Trophoblast cell (in vitro differentiated cells and primary cell): ENCODE results near the gene SLC38A11.

Source experiments
- DNase-seq, 2 donors: peaks; one replicate each; pipeline ENCODE4 v3.0.0-alpha.2; 2016
- H2AFZ ChIP-seq: 2 replicates; pipeline ENCODE4 v1.6.1; 2013; ENCODE audit warnings: low read length, moderate library complexity, mild to moderate bottlenecking; ENCODE audit not compliant: insufficient read depth, poor library complexity
- H2AK5ac ChIP-seq: 2 replicates; pipeline ENCODE4 v1.6.1; 2013; ENCODE audit warnings: mild to moderate bottlenecking, low read length
- H2BK120ac ChIP-seq: 2 replicates; pipeline ENCODE4 v1.6.1; 2013; ENCODE audit warnings: low read length, mild to moderate bottlenecking, moderate library complexity; ENCODE audit not compliant: insufficient read depth, poor library complexity
- H2BK12ac ChIP-seq: 2 replicates; pipeline ENCODE4 v1.6.1; 2013; ENCODE audit warnings: mild to moderate bottlenecking, low read length, moderate library complexity
- H2BK5ac ChIP-seq: 2 replicates; pipeline ENCODE4 v1.6.1; 2013; ENCODE audit warnings: low read length, low read depth, moderate library complexity, mild to moderate bottlenecking; ENCODE audit not compliant: poor library complexity
- H3K14ac ChIP-seq: 2 replicates; pipeline ENCODE4 v1.6.1; 2013; ENCODE audit warnings: mild to moderate bottlenecking, low read length
- H3K18ac ChIP-seq: 2 replicates; pipeline ENCODE4 v1.6.1; 2013; ENCODE audit warnings: mild to moderate bottlenecking, low read length
- H3K23ac ChIP-seq: 2 replicates; pipeline ENCODE4 v1.6.1; 2013; ENCODE audit warnings: low read length
- H3K27ac ChIP-seq: 2 replicates; pipeline ENCODE4 v1.5.1; 2013; ENCODE audit warnings: low read depth, mild to moderate bottlenecking, inconsistent platforms, low read length, moderate library complexity
- H3K27me3 ChIP-seq: 2 replicates; pipeline ENCODE4 v1.6.1; 2013; ENCODE audit warnings: inconsistent platforms, mild to moderate bottlenecking, low read length, moderate library complexity; ENCODE audit not compliant: insufficient read depth
- H3K36me3 ChIP-seq, 2 experiments: 1 replicate in 1 of 2; 2 replicates in 1 of 2; pipeline ENCODE4 v1.6.1; 2013; ENCODE audit warnings: low read length in 2 of 2, mild to moderate bottlenecking in 2 of 2, moderate library complexity in 1 of 2; ENCODE audit not compliant: insufficient read depth in 2 of 2, control insufficient read depth in 1 of 2
- H3K4ac ChIP-seq: 2 replicates; pipeline ENCODE4 v1.6.1; 2013; ENCODE audit warnings: low read depth, mild to moderate bottlenecking, low read length, moderate library complexity
- H3K4me1 ChIP-seq, 2 experiments: 1 replicate in 1 of 2; 2 replicates in 1 of 2; pipeline ENCODE4 v1.6.1; 2013; ENCODE audit warnings: low read length in 2 of 2, mild to moderate bottlenecking in 2 of 2, moderate library complexity in 1 of 2; ENCODE audit not compliant: insufficient read depth in 2 of 2, control insufficient read depth in 1 of 2
- H3K4me2 ChIP-seq: 2 replicates; pipeline ENCODE4 v1.6.1; 2013; ENCODE audit warnings: inconsistent platforms, mild to moderate bottlenecking, low read length, moderate library complexity
- H3K4me3 ChIP-seq: 2 replicates; pipeline ENCODE4 v1.5.1; 2013; ENCODE audit warnings: mild to moderate bottlenecking, low read depth, low read length, inconsistent platforms
- H3K79me1 ChIP-seq: one replicate; pipeline ENCODE4 v1.6.1; 2013; ENCODE audit warnings: low read length
- H3K79me2 ChIP-seq: 2 replicates; pipeline ENCODE4 v1.6.1; 2013; ENCODE audit warnings: low read length, mild to moderate bottlenecking; ENCODE audit not compliant: control insufficient read depth, insufficient read depth, poor library complexity
- H3K9ac ChIP-seq: 2 replicates; pipeline ENCODE4 v1.6.1; 2013; ENCODE audit warnings: mild to moderate bottlenecking, low read length
- H3K9me3 ChIP-seq: 2 replicates; pipeline ENCODE4 v1.6.1; 2013; ENCODE audit warnings: low read depth, mild to moderate bottlenecking, control low read depth, inconsistent platforms, low read length; ENCODE audit not compliant: insufficient read depth
- H4K12ac ChIP-seq: 2 replicates; pipeline ENCODE4 v1.6.1; 2013; ENCODE audit warnings: low read depth, mild to moderate bottlenecking, low read length, moderate library complexity
- H4K8ac ChIP-seq: 2 replicates; pipeline ENCODE4 v1.6.1; 2013; ENCODE audit warnings: low read depth, mild to moderate bottlenecking, low read length, moderate library complexity
- H4K91ac ChIP-seq: one replicate; pipeline ENCODE4 v1.6.1; 2013; ENCODE audit warnings: low read depth, mild to moderate bottlenecking, low read length, moderate library complexity
- WGBS: extraction: QIAGEN DNeasy Blood & Tissue Kit; methylation state at CpG from one replicate; pipeline ENCODE4 v1.1.7; 2013; ENCODE audit warnings: missing lambda C conversion rate; ENCODE audit not compliant: insufficient read length, insufficient coverage; ENCODE audit errors: extremely low coverage; 5-methylcytosine and 5-hydroxymethylcytosine counted together

SLC38A11 gene

GRCh38 chr2:164859251-164859818 is 96.0 kb downstream of the SLC38A11 start:
- Histone ChIP-seq H3K9me3 (no peaks in the 10 kb centered on the region), H3K4me1 (no peaks in the 10 kb centered on the region), H2AFZ (no peak overlapping the region), H2BK120ac (no peak overlapping the region), H3K9ac (no peak overlapping the region), H3K18ac (no peak overlapping the region), H3K27me3 (no peaks in the 10 kb centered on the region), H3K4me2 (no peak overlapping the region), H4K91ac (no peak overlapping the region), H2BK5ac (no peak overlapping the region), H2AK5ac (no peak overlapping the region), H4K12ac (no peak overlapping the region), H3K14ac (no peak overlapping the region), H2BK12ac (no peak overlapping the region), H3K79me1 (no peaks in the 10 kb centered on the region), H3K23ac (no peak overlapping the region), H3K27ac (no peak overlapping the region), H3K79me2 (no peaks in the 10 kb centered on the region), H3K4ac (no peak overlapping the region), H3K36me3 (no peaks in the 10 kb centered on the region), H4K8ac (no peak overlapping the region), H3K4me3 (no peak overlapping the region)
- WGBS, result no CpG with 5 or more reads among the region's 2 CpGs
- DNase-seq, result peak; percentile 18 to 75

DNA sequence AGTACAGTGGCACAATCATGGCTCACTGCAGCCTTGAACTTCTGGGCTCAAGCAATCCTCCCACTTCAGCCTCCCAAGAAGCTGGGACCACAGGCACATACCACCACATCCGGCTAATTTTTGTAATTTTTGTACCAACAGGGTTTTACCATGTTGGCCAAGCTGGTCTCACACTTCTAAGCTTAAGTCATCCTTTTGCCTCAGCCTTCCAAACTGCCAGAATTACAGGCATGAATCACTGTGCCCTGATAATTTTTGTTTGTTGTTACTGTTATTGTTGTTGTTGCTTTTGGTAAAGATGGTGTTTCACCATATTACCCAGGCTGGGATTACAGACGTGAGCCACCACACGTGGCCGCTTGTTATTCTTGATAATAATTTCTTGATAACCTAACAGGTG is 103.2 kb downstream of the SLC38A11 start:
- H3K9me3 ChIP-seq, result no peaks in the 10 kb centered on the region
- no peak overlapping the region for H3K9ac ChIP-seq
- no peak overlapping the region for H3K18ac ChIP-seq
- no CpG with 5 or more reads among the region's 4 CpGs for WGBS
- no peaks in the 10 kb centered on the region for H3K36me3 ChIP-seq
- no peak overlapping the region for H2AK5ac ChIP-seq
- H3K4me2 ChIP-seq, result no peak overlapping the region
- no peak overlapping the region for H3K14ac ChIP-seq
- H3K4ac ChIP-seq, result no peak overlapping the region
- no peak overlapping the region for H3K4me3 ChIP-seq
- H3K79me1 ChIP-seq, result no peaks in the 10 kb centered on the region
- H2BK12ac ChIP-seq, result no peak overlapping the region
- H4K91ac ChIP-seq, result no peak overlapping the region
- no peak overlapping the region for H2BK5ac ChIP-seq
- no peaks in the 10 kb centered on the region for H3K27me3 ChIP-seq
- no peak overlapping the region for H3K27ac ChIP-seq
- no peak overlapping the region for H3K23ac ChIP-seq
- no peak overlapping the region for H2BK120ac ChIP-seq
- no peak overlapping the region for H2AFZ ChIP-seq
- no peak overlapping the region for H4K8ac ChIP-seq
- H3K79me2 ChIP-seq, result no peaks in the 10 kb centered on the region
- H3K4me1 ChIP-seq, result no peaks in the 10 kb centered on the region
- DNase-seq, result peak; percentile 68 to 81
- H4K12ac ChIP-seq, result no peak overlapping the region

DNA sequence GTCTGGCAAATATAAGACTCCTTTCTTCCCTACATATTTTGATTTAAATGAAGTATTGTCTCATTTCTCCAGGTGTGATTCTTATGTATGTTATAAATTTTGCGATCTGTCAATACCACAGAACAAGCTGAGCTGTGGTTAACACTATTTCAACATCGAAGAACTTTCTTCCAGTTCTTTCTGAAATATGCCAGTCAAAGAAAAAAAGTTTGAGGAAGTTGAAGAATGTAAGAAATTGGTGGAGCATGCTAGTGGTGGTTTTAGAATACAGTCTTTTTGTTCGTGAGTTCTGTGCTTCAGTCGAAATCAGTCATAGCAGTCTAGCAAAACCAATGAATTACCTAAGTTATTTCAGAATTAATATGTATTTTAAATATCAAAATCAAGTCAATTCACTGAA is 105.1 kb downstream of the SLC38A11 start:
- no peak overlapping the region for H2BK120ac ChIP-seq
- H2AK5ac ChIP-seq, result no peak overlapping the region
- no peak overlapping the region for H3K14ac ChIP-seq

GRCh38 chr2:164849506-164849905 is 105.8 kb downstream of the SLC38A11 start:
- Histone ChIP-seq H3K4ac (no peak overlapping the region), H4K91ac (no peak overlapping the region), H3K14ac (no peak overlapping the region), H4K8ac (no peak overlapping the region), H4K12ac (no peak overlapping the region), H2BK120ac (no peak overlapping the region), H2BK5ac (no peak overlapping the region), H3K4me1 (no peaks in the 10 kb centered on the region), H2AK5ac (no peak overlapping the region), H3K23ac (no peak overlapping the region), H3K36me3 (no peaks in the 10 kb centered on the region), H3K9me3 (no peaks in the 10 kb centered on the region), H3K4me2 (no peak overlapping the region), H2AFZ (no peak overlapping the region), H3K9ac (no peak overlapping the region), H3K4me3 (no peak overlapping the region), H3K18ac (no peak overlapping the region), H2BK12ac (no peak overlapping the region), H3K27me3 (no peaks in the 10 kb centered on the region), H3K79me1 (no peaks in the 10 kb centered on the region), H3K79me2 (no peaks in the 10 kb centered on the region), H3K27ac (no peak overlapping the region)
- no CpG with 5 or more reads among the region's 1 CpG for WGBS
- peak in 1 of 2 donors; percentile 7 for DNase-seq

More for the DNA sequence above, 105.1 kb downstream of the SLC38A11 start:
- no peak overlapping the region for H4K8ac ChIP-seq
- H3K4ac ChIP-seq, result no peak overlapping the region
- no peak overlapping the region for H2BK12ac ChIP-seq
- H3K23ac ChIP-seq, result no peak overlapping the region
- no peak overlapping the region for H3K9ac ChIP-seq
- H4K12ac ChIP-seq, result no peak overlapping the region
- H3K4me2 ChIP-seq, result no peak overlapping the region
- no peaks in the 10 kb centered on the region for H3K9me3 ChIP-seq
- no peaks in the 10 kb centered on the region for H3K4me1 ChIP-seq
- H2BK5ac ChIP-seq, result no peak overlapping the region
- H3K79me2 ChIP-seq, result no peaks in the 10 kb centered on the region
- no peak overlapping the region for H4K91ac ChIP-seq
- no peak overlapping the region for H3K4me3 ChIP-seq
- no peak overlapping the region for H2AFZ ChIP-seq
- no peaks in the 10 kb centered on the region for H3K27me3 ChIP-seq
- H3K36me3 ChIP-seq, result no peaks in the 10 kb centered on the region
- no peak overlapping the region for H3K18ac ChIP-seq
- H3K79me1 ChIP-seq, result no peaks in the 10 kb centered on the region
- peak in 1 of 2 donors; percentile 80 for DNase-seq
- no CpG with 5 or more reads among the region's 4 CpGs for WGBS
- no peak overlapping the region for H3K27ac ChIP-seq
